Stimulated activated CD4-positive, alpha-beta T cell treated with anti-CD3 and anti-CD28 coated beads, Interleukin-1b, Interleukin-23, amount 100 ng/mL, for 48 hours (primary cell): Measurements from ENCODE around the gene SNED1.

Experiments
- DNase-seq: peaks from one replicate; pipeline ENCODE4 v3.0.0-alpha.2; 2020

SNED1 gene

DNA sequence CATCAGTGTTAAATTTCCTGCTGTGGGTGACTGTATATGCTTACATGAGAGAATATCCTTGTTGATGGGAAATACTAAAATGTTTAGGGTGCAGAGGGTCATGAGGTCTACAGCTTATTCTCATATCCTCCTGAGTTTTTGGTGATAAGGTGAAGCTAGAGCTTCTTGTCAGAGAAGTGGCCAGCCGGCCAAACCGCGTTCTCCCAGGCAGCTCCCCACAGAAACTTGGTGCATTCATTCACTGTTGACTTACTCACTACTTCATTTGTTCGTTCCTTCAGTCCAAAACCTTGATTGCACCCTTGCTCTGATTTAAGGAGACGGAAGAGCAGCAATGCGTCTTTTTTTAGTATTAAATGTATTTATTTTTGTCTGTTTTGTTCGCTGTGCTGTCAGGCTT lies 8.7 kb downstream of the SNED1 start:
- DNase-seq: no peak

DNA sequence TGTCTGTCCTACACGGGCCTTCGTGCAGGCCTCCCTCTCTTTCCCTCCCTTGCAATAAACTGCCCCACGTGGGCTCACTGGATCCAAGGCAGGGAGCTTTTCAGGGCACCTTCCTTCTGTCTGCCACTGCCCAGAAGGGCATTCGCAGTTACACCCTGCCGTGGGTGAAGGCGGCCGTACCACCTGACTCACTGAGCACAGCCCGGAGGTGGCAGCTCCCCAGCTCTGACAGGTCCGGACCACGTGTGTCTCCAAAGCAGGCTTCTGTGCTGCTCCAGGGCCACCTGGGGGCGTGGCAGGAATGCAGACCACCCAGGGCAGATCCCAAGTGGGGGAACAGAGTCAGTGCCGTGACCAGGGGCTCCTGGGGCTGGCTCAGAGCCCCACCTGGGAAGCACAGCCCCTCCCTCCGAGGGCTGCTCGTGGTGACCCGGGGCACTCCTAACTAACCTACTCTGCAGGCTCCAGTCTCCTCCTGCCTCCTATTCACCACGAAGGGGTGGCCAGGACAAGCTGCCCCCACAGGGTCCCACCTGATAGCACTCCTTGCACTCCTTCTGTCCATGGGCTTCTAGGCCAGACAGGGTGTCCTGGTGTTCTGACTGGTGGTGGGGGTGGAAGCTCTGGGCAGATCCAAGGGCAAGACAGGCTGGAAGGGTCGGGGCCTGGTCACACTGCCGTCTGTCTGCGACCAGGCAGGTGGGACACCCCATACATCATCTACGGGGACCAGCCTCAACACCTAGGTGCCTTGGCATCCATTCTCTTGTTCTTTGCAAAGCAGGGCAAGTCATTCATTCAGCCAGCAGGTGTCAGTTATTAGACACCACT lies 9.7 kb downstream of the SNED1 start:
- no peak for DNase-seq

DNA sequence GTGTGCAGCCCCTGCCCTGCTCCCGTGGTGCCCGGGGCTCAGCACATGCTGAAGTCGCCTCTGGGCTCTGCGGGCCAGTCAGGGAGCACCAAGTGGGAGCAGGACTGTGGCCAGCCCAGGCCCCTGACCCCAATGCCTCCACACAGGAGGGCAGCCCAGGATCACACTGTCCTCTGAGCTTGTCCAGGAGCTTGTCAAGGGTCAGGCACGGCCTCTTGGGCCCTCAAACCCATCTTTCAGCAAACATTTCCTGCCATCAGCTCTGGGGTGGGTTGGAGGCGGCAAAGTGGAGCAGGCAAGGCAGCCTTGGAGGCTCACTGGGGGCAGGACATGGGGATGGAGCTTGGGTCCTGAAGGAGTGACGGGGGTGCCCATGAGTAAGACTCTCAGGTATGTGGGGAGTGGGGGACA lies 10.3 kb downstream of the SNED1 start:
- DNase-seq: no peak

DNA sequence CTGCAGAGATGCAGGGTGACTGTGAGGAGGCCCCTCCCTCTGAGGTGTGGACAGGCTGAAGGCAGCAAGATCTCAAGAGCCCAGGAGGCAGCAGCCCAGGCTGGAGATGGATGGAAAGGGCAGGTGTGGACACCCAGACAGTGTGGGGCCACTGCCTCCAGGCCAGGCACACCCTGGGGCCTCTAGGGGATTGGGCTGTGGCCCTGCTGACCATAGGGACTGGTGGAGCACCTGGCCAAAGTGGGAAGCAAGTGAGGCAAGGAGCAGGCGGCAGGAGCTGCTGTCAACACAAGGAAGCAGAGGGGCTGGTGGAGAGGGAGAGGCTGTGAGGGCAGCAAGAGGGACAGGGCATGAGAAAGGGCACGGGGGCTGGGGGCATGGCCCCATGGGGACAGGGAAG lies 10.8 kb downstream of the SNED1 start:
- DNase-seq: no peak

DNA sequence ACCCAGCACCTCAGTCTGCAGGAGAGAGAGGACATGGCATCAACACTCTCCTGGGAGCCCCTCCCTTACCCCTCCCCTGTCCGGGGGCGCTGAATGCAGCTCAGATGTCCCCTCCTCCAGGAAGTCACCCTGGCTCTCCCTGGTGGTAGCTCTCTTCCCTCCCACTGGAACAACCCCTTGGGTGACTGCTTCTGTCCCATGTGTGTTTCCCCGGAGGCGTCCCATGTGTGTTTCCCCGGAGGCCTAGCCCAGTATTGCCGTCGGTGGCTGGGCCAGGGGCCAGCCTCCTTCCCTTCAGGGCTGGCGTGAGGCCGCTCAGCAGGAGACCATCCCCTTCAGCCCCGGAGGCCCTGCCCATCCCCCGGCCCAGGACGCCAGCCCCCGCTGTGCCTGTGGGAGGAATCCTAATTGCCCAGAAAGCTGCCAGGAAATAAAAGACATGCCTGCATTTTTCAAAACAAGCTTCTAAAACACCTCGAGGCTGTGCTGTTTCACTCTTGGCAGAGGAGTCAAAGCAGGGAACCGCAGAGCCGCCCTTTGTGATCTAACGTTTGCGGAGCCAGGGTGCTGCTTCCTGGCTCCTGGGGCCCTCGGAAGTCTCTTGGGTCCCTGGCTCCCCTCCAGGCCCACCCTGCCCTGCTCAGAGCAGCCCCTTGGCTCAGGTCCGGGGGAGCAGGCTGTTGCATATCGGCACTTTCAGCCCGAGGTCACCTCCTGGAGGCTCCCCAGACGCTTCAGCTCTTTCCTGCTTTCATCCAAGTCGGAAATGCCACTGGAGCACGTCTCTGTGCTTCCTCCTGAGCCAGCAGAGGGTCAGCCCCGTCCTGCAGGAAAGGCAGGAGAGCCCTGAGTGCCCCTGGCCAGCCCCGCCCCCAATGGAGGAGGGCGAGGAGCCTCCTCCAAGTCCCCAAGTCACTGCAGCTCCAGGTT lies 11.4 kb downstream of the SNED1 start:
- DNase-seq: peak; percentile 42

DNA sequence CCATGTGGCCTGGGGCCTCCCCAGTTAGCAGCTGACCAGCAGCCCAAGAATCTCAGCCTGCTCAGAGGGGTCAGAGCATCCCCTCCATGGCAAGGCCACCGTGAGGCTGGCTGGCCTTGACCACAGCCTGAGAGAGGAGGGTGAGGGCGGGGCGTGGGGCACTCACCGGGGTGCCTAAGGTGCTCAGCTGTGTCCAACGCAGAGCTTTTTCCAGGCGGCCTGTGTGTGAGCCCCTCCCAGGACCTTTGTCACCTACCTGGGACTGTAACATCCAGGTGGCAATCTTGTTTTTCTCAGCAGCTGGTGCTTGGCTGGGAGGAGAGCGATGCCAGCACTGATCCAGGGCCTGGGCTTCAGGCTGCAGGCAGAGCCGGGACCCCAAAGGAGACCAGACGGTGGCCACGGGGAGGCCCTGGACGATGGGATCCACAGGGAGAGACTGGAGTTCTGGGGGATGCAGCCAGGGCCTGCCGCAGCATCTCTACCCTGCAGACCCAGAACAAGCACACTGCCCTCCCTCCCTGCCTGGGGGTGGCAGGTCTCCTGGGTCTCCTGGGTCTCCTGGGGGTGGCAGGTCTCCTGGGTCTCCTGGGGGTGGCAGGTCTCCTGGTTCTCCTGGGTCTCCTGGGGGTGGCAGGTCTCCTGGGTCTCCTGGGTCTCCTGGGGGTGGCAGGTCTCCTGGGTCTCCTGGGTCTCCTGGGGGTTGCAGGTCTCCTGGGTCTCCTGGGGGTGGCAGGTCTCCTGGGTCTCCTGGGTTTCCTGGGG lies 12.3 kb downstream of the SNED1 start:
- DNase-seq: no peak

DNA sequence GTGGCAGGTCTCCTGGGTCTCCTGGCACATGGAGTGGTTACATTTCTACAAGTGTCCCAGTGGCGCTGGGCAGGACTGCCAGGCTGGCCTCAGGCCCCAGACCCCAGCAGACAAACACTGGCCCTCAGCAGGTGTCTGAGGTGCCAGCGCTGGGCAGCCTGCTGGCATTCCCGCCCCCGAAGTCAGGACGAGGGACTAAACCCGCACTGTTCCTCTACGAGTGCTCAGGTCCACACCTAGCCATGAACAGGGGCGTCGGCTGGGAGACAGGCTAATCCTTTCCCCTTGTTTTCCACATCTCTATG lies 12.8 kb downstream of the SNED1 start:
- DNase-seq: no peak

DNA sequence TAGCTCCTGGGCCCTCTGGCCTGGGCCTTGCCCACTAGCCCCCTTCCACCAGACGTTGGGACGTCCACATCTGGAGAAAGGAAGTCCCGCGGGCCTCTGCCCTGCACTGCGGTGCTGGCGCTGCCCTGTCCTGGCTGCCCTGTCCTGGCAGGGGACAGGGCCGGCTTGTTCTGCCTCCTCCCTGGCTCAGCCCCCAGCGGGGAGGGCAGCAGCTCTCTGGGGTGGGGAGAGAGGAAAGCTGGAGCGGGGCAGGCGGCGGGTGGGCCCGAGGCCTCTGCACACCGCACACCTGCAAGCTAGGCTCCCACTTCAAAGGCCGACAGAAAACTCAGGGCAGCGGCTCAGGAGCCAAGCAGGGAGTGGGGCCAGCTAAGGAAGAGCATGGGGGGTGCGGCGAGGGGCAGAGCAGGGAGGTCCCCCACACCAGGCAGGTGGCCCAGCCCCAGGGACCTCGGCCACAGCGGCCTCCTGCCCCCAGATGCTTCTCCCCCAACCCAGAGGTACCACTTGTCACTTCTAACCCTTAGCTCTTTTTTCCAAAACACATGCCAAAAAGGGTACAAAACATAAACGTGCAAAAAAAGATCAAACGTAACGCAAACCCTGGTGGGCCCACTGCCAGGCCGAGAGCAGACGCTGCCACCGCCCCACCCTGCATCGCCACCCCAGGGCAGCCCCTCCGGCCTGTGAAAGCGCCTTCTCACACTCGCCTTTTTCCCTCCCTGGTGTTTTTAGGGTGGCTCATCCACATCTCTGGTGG lies 13.5 kb downstream of the SNED1 start:
- DNase-seq: no peak

DNA sequence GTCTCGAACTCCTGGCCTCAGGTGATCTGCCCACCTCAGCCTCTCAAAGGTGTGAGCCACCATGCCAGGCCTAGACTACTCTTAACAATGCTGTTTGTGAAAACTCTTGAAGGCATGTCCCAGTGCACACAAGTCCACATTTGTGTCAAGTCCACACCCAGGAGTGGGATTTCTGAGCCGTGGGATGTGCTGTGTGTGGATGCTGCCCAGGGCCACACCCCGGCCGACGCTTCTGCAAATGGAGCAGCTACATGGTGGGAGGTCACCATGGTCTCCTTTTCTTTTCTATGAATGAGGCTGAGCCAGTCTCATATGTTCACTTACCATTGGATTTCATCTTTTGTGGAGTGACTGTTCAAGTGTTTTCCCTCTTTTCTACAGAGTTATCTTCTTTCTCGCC lies 15.8 kb downstream of the SNED1 start:
- no peak for DNase-seq

DNA sequence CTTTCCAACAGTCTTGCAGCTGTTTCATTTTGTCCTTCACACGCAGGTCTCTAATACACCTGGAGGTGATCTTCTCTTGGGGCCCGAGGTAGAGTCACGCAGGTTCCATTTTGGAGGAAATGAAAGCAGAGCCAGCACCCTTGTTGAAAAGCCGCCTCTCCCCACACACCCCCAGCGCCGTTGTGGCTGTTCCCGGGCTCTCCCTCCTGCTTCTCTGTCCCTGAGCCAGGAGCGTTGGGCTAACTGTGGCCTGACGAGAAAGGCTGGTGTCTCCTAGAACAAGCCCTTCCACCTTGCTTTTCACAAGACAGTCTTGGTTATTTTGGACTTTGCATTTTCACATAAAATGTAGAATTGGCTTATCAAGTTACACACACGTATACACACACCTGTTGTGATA lies 16.3 kb downstream of the SNED1 start:
- DNase-seq: no peak

DNA sequence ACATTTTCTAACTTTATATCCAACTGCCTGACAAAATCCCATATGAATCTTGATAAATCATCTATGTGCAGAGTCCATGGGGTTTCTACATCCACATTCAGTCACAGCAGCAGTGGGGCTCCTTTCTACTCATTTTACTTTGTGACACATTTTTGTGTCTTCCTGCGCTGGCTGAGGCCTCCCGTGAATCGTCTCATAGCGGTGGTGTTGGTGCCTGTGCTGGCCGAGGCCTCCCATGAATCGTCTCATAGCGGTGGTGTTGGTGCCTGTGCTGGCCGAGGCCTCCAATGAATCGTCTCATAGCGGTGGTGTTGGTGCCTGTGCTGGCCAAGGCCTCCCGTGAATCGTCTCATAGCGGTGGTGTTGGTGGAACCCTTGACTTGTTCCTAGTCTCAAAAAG lies 17.0 kb downstream of the SNED1 start:
- no peak for DNase-seq

DNA sequence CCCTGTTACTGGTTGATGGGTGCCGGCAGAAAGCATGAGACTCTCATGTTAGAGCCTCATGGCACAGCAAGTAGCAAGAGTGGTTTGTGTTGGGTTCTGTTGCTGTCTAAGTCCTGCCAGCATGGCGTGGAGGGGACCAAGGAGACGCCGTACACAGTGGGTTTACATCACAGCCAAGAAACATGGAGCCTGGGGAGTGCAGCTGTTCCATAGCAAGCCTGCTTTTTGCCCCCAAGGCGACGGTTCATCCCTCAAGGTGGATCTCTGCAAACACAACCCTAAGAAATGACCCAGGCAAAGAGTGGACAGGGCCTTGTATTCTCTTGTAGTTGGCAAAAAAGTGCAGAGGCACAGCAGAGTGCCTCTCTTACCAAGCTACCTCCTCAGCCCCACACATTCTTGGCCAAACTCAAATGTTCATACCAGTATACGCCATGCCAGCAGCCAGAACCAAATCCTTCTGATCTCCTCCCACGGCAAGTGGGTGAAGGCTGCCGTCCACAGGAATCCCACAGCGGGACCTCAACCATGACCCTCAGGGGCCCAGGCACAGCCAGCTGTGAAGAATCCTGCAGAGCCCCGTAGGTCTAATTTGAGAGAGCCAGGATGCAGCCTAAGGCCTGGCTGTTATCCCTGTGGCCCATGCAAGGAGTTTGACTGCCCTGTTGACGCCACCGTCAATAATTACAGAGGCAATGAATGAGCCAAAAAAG lies 19.0 kb downstream of the SNED1 start:
- no peak for DNase-seq

DNA sequence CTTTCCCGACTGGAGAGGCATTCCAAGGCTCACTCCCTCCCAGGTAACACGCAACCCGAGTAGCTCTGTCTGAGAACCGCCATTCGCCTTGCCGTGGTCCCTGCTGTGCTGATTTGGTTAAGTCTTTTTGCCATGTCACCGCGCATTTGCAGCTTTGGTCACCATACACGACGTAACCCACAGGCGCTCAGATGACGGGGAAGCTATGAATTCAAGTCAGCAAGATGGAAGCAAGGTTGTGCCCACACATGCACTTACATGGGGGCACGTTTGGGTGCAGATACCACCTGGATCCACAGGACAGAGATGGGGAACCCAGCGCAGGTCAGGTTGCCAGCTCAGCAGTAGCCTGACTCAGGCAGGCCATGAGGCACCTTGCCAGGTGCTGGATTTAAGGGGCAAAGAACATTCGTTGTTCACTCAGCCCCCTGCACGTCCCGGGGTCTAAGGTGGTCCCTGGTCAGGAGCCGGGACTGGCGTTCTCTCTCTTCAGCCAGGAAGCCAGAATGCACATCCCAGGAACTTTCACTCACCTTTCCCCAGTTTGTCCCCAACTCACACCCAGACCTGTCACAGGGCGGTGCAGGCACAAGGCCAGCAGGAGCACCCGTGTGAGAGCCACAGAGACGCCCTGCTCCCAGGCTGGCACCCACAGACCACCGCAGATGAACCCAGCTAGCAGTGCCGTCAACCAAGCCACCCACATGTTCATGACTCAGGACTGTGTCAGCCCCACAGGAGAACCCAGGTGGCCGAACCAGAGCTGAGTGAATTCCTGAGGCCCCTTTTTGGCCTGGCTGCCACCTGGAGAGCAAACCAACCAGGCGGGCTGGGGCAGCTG lies 19.9 kb downstream of the SNED1 start:
- DNase-seq: no peak

DNA sequence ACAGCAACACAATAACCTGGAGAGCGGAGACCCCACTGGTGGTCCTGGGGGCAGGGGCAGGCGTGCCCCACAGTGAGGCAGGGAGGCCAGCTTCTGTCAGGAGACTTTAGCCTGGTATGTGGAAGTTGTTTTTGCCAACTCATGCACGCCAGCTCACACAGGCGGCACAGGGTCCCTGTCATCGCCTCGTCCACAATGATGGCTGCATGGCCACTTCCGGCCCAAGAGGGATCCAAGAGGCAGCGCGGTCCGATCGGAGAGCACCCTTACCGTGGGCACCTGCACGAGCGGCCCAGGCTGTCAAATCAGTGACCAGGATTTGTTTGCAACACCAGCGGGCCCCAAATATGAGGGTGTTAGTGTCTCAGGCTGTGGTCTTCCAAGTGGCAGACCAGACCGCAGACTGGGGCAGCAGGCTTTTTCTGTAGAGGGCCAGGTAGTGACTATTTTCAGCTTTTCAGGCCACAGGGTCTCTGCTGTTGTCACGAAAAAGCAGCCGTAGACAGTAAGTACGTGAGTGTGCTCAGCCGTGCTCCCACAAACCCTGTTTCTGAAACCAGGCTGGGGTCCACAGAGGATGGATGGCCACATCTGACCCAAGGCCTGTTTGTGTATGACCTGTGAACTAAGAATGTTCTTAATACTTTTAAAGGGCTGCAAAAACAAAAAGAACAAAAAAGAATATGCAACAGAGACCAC lies 21.2 kb downstream of the SNED1 start:
- no peak for DNase-seq

DNA sequence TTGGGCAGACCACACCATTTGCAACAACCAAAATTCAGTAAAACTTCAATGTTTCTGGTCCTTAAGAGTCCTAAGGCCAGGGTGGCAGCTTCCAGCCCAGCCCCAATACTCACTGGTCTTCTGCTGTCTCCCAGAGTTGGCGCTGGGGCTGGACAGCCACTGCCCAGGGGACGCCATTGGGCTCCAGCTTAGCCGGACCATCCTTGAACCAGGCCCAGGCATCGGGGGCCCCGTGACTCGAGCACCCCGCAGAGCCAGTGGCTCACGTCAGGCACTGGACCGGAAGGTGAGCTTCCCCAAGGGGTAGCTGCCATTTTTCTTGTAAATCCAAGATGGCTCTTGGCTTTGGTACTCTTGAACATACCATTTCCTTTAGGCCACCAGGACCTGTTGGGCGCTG lies 21.8 kb downstream of the SNED1 start:
- no peak for DNase-seq

DNA sequence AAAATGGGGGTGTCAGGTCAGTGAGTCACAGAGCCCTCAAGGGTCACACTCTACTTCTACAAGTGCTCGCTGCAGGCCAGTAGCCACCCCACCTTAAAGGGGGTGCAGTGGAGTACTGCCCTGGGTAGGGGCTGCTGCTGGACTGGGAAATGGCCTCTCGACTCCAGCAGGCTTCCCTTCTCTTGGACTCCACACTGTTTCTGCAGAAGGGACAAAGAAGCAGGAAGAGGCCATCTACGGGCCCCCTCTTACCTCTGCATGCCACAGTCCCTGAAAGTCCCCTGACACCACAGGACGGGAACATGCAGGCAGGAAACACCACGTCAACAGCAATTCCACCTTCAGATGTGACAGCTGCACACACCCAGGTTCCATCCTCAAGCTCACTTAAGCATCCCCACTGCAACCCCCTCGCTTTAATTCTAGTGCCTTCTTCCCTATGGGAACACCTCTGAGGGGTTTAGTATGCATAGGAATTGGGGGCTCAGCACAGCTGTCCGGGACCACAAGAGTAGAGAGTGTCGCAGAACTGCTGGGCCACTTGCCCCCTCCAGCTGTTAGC lies 22.3 kb downstream of the SNED1 start:
- DNase-seq: no peak

DNA sequence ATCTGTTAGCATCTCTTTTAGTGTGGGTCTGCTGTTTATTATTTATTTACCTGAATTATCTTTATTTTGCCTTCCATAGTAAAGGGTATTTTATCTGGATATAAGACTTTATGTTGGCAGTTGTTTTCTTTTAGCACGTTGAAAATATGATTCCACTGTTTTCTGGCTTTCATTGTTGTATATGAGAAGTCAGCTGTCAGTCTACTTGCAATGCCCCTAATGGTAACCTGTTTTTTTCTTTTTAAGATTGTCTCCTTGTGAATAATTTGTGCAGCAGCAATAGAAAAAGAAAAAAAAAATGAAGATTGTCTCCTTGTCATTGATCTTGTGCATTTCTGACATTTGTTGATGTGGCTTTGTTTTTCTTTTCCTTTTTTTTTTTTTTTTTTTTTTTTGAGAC lies 27.2 kb downstream of the SNED1 start:
- no peak for DNase-seq

DNA sequence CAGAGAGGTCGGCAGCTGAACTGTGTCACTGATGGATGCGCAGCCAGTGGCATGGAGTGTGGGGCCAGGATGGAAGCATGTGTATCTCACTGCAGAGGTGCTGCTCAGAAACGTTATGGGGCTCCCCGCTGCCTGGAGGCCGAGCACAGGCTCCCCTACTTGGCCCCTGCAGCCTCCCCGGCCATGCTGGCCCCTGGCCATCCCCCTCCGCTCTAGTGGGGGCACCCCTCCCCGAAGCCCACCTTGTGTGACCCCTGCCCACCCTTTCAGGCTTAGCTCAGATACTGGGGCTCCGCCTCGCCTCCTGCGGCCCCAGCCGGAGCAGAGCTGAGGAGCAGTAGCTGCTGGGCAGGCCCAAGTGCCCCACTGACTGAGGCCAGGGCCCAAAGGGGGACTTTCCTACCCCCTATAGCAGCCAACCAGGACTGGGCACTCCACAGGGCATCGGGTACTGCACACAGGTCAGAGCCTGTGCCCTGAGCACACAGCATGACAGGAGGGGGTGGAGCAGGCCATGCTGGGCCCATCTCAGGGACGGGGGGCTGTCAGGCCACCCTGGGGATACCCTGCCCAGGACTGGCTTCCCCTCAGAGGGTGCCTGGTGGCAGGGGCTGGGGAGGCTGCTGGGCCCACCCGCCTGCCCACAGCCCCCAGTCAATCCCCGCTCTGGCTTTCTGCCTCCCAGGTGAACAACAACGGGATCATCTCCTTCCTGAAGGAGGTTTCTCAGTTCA lies 31.3 kb downstream of the SNED1 start:
- no peak for DNase-seq

DNA sequence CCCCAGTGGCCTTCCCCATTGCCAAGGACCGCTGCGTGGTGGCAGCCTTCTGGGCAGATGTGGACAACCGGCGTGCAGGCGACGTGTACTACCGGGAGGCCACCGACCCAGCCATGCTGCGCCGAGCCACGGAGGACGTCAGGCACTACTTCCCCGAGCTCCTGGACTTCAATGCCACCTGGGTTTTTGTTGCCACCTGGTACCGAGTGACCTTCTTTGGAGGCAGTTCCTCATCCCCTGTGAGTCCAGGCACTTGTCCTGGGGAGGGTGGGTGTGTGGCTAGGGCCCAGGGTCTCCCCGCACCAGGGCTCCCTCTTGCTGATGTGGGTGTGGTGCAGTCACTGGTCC lies 31.9 kb downstream of the SNED1 start:
- no peak for DNase-seq

DNA sequence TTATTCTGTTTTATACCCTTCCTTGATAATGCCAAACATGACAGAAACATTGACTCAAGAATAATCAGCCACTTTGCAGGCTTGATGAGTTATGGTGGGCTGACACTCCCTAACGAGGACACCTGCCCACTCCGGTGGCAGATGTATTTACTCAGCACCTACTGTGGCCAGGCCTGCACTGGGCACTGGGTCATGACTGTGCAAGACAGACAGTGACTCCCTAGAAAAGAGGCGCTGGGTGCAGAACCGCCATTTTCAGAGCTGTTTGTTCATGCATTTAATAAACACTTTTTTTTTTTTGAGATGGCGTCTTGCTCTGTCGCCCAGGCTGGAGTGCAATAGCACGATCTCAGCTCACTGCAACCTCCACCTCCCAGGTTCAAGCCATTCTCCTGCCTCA lies 32.5 kb downstream of the SNED1 start:
- DNase-seq: no peak
